Activated CD4-positive, CD25-positive, alpha-beta regulatory T cell treated with anti-CD3 and anti-CD28 coated beads, Interleukin-2, amount 50 U/mL, for 72 hours (primary cell): Measurements from ENCODE around the gene STAC.
"Not testable (repeated sequence)": the region's sequence is repeated elsewhere in the genome, so short reads cannot be mapped to it uniquely, and the experiment has no call there.

Source experiments
- DNase-seq: peaks from one replicate; pipeline ENCODE4 v3.0.0; 2021

STAC gene

DNA sequence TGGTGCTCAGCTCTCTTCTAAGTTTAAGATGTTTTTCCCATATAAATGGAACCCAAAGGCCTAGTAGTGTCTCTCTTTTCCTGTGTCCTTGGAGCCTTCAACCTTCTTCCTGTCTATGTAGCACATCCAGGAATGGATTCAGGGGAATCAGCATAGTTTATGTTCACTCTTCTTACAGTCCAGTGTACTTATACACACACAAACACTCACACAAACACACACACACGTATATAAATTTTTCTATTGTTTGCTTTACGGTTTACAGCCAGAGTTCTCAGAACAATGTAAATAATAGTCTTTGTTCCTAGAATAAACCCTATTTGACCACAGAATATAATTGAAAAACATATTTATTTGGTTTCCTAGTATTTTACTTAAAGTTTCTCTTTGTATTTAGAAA lies 36.9 kb downstream of the STAC start:
- DNase-seq = no peak

DNA sequence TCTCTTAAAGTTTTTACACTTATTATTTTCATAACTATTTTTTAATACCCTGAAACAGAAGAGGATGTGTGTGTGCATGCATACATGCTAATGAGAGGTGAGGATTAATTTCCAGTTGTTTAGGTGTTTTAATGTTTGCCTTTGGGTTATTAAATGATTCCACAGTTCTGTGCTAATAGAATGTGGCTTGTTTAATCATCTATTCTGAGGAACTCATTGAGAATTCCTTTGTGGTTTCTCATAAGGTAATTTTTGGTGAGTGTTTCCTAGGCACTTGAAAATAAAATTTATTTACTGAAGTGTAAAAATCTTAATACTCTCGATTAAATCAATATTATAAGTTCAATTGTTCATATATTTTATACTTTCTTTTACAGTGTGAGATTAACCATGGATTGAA lies 38.0 kb downstream of the STAC start:
- DNase-seq = no peak

DNA sequence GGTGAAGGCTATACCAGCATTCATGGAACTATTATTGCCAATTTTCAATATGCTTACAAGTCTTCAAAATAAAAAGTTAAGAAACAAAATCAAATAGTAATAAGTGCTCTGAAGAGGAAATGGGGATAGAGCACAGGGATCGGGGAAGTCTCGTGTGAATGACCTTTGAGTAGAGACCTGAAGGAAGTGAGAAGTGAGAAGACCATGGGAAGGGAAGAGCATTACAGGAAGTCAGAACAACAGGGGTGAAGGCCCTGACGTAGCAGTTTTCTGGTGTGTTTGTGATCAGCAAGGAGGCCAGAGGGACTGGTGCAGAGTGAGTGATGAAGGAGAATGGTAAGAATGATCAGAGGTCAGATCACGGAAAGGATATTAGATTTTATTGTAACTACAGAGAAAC lies 48.1 kb downstream of the STAC start:
- no peak for DNase-seq

DNA sequence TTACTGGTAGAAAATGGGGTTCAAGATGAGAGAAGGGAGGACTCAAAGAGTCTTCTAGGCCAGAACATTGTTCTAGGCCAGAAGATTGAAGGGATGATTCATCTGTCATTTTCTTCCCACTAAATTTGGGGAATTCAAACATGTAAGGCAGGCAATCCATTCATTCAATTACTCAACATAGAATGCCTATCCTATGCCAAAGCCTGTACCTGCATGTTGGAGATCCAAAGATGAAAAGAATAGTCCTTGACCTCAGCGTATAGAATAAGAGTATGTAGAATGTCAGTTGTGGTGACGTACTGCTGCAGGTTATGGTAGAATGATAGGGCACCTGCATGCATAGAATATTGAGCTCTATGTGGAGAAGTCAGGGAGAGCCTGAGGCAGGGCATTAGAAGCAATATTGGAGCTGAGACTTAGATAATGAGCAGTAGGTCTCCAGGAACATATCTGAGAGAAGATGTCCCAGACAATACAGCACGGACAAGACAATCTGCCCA lies 49.7 kb downstream of the STAC start:
- no peak for DNase-seq

DNA sequence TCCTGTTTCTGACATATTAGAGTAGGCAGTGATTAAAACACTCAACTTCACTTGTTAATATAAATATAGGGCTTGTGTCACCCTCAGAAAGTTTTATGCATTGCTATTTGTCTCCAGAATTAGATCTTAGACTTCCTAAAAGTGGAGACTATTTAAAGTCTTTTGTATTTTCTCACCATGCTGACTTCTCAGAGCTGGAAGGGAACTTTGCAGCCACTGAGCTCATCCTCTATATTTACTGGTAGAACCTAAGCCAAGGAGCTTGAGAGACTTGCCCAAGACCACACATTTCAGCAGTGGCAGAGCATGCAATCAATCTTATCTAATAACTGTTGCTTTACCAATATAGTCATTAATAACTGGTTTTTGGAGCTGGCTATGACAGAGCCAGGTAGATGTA lies 53.2 kb downstream of the STAC start:
- DNase-seq = no peak

DNA sequence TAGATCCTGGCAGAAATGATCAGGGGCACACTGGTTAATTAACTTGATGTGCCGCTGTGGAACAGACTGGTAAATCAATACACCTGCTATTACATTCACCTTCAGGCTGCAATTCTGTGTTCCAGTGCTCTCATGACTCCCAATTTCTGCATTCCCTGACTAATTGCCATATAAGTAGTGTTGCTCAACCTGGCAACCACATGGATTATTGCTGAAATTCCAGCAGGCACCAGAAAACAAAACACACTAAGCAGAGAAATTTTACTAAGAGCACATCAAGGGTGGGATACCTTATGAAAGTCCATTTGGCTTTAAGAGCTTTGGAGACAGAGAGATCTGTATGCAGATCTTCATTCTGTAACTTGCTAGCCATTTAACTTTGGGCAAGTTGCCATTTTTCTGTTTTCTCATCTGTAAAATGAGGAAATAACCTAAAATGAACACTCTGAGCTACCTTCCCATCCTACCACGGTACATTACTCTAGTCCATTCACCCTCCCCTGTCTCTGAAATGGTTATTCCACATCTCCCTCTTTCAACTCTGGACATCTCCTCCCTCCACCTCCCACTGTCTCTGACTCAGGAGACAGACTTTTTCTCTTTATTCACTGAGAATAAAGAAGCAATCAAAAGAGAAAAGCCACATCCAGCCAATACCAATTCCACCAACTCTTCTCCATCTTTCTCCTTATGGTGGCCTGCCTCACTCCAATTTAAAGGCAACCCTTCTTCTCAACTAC lies 54.6 kb downstream of the STAC start:
- no peak for DNase-seq

DNA sequence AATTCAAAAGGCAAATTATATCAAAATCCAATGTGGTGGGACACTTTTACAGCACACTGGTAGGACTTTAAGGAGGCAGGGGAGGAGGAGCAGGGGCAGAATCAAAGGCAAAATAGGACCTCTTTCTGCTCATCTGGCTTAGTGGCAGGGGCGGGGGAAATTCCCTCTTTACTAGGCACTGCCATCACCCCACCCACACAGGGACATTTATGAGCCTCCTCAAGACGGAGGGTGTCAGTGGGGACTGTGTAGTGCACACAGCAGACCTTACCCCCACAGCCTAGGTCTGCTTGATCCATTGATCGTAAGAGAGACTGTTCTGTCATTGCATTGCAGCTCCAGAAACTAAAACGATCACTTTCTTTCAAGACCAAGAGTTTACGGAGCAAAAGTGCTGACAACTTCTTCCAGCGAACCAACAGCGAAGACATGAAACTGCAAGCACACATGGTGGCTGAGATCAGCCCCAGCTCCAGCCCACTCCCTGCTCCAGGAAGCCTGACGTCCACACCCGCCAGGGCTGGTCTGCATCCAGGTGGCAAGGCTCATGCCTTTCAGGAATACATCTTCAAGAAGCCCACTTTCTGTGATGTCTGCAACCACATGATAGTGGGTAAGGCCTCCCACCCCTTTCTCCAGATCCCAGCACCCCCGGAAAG lies 62.9 kb downstream of the STAC start:
- no peak for DNase-seq

DNA sequence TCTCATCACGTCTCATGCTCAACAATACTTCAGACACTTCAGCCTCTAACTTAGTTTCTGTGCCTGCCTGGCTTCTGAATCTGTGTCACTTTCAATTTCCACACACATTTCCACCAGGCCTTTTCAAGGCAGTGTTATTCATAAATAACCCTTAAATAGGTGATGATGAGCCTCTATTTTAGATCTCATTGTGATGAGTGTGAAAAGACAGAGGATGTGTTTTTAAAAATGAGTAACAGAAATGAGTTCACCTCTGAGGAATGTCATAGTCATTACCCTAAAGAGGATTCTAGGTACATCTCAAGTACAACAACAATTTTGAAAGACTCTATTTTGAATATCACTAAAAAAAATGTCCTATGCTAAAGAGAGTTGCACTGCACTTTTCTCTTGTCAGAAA lies 64.6 kb downstream of the STAC start:
- no peak for DNase-seq

DNA sequence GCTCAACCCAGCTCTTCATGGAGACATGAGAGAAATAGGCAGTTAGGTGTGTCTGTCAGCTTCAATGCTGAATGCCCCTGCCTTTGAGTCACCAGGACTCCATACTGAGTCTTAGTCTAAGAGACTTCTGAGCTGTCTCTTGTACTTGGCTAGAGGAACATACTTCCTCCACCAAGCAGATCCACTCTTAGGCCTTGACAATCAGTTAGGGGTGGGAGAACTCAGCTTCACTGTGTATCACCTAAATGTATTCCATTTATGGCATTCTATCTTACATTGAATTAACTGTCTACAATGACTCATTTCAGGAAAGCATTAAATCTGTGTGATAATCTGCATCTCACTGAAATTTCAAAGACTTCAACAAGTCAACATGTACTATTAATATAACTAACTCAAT lies 66.0 kb downstream of the STAC start:
- no peak for DNase-seq

DNA sequence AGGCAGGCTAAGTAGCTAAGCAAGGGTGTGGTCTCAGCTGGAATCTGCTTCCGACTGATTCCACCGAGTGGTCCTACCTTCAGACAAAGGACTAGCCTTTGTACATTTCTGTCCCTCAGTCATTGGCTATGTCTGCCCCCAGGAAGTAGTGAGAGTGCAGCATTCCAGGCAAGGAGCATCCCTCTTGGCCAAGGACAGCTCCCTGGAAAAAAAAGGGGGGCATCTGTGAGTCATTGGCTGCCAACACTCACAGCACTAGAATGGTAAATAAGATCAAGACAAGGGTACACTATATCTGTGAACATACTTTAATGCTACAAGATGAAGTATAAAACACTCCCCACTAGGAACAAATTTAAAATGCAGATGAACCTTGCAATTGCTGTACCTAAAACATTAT lies 66.8 kb downstream of the STAC start:
- no peak for DNase-seq

DNA sequence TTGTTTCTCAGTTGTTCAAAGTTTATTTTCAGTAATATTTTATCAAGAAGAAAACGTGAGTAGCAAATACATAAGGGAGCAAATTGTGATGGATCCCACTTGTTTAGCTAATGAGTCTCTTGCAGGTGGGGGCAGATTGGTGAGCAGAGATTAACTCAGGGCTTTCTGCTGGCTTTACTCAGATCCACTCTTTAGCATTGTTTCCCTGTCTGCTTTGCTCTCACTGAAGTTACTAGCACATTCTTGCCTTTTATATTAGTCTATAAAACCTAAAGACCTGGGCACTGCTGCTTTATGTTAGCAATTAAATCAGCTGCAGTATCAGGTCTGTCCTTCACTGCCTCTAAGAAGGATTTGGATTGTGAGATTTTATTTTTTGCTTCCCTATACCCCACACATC lies 71.5 kb downstream of the STAC start:
- DNase-seq = no peak

DNA sequence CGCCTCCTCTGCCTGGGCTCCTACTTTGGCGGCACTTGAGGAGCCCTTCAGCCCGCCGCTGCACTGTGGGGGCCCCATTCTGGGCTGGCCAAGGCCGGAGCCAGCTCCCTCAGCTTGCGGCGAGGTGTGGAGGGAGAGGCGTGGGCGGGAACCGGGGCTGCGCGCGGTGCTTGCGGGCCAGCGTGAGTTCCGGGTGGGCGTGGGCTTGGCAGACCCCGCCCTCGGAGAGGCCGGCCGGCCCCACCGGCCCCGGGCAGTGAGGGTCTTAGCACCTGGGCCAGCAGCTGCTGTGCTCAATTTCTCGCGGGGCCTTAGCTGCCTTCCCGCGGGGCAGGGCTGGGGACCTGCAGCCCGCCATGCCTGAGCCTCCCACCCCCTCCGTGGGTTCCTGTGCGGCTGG lies 72.9 kb downstream of the STAC start:
- DNase-seq = not testable (repeated sequence)

DNA sequence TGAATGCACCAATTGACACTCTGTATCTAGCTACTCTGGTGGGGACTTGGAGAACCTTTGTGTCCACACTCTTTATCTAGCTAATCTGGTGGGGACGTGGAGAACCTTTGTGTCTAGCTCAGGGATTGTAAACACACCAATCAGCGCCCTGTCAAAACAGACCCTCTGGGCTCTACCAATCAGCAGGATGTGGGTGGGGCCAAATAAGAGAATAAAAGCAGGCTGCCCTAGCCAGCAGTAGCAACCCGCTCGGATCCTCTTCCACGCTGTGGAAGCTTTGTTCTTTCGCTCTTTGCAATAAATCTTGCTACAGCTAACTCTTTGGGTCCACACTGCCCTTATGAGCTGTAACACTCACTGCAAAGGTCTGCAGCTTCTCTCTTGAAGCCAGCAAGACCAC lies 73.6 kb downstream of the STAC start:
- not testable (repeated sequence) for DNase-seq

DNA sequence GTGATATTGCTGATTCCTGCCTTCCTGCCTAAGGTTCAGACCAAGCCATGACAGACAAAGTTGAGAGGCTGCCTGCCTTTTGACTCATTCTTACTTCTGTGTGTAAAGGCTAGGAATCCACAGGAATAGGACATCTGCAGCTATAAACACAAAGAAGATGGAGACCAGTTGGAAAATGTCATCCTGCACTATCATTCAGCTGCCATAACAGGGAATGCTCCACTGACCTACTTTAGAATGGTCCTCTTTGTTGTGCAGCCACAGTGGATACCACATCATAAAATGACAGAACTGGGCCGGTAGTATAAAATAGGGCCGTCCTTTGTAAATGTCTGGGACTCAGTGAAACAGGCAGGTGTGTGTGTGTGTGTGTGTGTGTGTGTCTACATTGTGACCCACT lies 75.1 kb downstream of the STAC start:
- DNase-seq = no peak

DNA sequence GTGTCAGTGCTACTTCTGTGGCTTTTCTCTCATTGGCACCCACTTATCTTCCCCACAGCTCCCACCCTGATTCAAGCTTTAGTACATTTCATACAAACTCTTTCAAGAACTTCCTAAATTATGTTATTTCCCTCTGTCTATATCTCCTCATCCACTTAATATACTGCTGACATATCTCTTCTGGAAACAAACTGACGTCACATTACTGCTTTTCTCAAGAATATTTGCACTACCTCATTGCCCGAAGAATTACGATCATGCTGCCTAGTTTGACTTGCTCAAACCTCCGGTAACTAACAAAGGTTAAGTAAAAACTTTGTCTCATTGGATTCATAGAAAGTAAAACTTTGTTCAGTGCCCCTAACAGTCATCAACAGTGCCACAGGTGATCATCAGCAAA lies 76.5 kb downstream of the STAC start:
- DNase-seq = no peak

DNA sequence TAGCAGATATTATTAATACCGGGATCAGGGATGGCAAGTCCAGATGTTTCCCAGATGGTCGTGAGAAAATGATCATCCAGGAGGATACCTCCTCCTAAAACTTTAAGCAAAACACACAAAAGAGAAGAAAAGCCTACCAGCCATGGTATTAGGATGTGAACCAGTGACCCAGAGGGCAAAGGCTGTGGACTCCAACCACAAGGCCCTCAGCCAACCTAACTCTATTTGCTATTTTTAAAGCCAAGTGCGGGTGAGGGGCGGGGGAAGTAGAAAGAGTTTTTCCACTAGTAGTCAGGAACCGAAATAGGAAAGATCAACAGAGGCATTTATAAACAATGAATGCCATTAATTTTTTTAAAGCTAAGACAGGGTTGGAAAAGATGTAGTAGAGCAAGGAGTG lies 77.4 kb downstream of the STAC start:
- DNase-seq = no peak

DNA sequence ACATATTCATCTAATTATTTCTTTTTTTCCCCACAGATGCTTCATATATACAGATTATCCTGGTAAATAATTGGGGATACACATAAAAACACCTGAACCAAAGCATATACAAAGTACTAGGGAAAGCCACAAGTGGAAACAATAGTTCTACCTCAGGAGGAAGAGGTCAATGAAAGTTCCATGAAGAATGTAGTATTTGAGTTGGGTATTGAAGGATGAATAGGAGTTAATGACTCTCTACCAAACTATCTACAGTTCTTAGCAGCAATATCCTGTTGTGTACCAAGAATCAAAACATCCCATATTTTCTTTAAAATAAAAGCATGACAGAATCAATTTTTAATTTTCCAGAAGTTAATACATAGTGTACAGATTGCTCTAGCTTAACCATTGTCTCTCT lies 78.9 kb downstream of the STAC start:
- no peak for DNase-seq

DNA sequence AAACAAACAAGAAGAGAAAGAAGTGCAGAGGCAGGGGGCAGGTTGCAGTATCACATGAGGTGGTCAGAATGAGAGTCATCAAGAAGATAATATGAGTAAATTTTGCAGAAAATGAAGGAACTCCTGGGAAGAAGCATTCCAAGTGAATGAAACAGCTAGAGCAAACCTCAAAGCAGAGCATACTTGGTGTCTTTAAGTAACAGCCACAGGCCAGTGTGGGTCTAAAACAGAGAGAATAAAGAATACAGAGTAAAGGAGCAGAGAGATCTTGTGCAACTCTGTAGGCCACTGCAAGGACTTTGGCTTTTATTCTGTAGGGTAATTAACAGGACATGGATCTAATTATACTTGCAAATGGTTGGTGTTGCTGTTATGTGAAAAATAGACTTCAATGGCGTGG lies 81.3 kb downstream of the STAC start:
- DNase-seq = no peak

DNA sequence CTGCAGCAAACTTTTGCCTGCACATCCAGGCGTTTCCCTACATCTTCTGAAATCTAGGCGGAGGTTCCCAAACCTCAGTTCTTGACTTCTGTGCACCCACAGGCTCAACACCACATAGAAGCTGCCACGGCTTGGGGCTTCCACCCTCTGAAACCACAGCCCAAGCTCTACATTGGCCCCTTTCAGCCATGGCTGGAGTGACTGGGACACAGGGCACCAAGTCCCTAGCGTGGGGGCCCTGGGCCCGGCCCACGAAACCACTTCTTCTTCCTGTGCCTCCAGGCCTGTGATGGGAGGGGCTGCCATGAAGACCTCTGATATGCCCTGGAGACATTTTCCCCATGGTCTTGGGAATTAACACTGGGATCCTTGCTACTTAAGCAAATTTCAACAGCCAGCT lies 91.7 kb downstream of the STAC start:
- not testable (repeated sequence) for DNase-seq

DNA sequence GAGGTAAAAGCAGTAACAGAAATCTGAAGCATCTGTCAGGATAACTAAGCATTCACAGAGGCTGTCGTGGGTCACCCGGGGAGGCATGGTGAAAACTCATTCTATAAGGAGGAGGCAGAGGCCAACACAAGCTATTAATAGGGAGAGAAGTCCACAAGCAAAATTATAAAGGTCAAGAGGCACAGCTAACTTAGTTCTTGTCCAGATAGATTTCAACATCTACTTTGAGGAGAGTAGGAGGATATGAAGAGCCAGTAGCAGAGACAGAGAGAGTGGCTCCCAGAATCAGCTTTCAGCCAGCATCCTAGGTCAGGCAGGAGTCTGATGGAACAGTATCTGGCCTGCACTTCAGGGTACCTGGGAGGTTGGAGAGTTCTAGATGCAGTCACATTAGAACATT lies 95.3 kb downstream of the STAC start:
- no peak for DNase-seq

DNA sequence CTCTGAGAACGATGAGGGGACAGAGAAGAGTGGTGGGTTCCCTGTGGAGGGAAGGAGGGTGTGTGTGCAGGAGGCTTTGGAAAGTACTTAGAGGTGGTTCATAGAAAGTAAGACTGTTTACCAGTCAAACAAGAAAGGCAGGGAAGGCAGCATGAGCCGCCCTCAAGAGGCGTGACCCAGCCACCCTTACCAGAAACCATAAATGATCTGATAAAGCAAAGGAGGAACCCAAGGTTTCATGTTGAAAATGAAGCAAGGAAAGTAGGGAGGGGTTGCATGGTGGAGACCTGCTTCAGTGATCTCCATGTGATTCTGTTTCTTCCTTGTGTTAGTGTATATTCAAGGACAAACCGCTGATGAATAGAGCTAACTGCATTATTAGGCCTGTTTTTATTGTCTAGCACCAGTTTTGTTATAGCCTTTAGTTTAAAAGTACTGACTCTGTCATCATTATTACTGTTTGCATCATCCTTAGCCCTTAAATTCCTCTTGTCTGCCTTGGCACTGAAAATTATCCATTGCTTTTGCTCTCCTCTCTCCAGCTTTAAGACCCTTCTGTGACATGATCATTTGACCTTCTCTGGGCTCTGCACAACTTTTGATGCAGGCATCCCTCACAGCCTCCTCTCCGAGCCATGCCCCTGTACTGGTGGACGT lies 96.1 kb downstream of the STAC start:
- no peak for DNase-seq

DNA sequence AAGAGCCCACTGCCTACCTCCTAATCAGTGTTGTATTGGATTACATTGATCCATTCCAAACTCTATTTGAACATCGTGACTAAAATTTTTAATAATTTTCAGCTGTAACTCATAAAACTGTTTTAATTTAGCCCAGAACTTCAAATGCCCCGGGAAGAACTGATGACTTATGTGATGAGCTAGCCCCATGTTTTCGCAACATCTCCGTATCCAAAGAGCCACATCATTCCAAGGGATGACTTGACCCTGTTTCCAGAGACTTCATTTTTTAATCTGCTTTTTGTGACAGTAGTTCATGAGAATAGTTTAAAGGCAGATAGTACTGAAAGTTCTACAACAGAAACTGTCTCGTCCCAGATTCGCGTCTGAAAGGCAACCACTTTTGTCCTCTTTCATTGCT lies 97.4 kb downstream of the STAC start:
- DNase-seq = no peak

DNA sequence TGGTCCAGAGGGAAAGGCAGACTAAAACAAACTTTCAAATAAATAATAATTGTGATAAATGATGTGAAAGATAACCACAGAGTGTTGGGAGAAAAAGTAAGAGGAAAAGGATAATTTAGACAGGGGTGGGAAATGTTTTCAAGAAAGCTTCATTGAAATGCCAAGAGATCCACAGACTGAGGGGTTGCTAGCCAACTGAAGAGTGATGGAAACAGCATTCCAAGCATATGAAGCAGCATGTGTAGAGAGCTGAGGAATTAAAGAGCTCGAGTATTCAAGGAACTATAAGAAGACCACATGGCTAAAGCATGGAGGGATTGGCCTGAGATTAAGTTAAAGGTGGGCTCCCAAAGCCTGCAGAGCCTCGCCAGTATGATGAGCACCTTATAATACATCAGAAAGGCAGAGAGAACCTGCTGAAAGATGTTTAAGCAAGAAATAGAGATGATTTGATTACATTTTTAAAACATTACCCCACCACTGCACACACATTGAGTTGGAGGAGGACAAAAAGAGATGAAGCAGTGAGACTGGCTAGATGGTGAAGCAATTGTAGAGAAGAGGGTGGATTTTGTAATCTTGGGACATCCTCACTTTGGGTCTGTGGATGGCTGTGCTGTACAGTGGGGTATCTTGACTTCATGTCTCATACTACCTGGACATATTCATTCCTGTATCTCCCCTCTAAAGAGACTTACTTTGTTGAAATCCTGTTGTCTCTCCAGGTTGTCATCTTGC lies 100.8 kb downstream of the STAC start:
- DNase-seq = no peak

DNA sequence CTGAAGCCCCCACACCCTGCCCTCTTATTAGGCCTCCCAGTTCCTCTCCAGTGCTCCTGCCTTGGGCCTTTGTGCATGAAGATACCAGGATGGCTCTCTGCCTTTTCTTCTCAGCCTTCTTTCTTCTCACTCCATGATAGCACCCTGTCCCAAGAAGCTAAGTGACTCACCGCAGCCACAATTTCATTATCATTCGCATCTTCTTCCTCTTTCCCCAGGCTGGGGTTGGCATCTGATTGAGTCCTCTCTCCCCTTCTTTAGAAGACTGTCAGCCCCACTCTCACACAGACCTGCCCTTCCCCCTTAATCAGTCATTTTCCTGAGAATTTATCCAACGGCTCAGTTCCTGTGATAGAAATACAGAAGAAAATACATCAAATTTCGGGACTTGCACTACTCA lies 102.0 kb downstream of the STAC start:
- DNase-seq = no peak
